K562 (cell line): ENCODE measurements around the gene ZSWIM8. TPM values are rescaled to one million over a fixed set of nuclear protein-coding genes. Genes with fewer than 3 reads are reported as not detected.

Source experiments
- CUX1 ChIP-seq: fragments of 200-800 bp; sonication (Bioruptor generic); IDR thresholded peaks from 2 replicates; pipeline ENCODE4 v1.6.1; 2016; ENCODE audit warnings: missing genetic modification characterization, missing compliant biosample characterization
- HIVEP1 ChIP-seq: fragments of 250-450 bp; sonication (Bioruptor Pico); IDR thresholded peaks from 2 replicates; pipeline ENCODE4 v1.4.0; 2020; ENCODE audit warnings: mild to moderate bottlenecking
- KLF6 ChIP-seq: fragments of 250-450 bp; sonication (Bioruptor Pico); IDR thresholded peaks from 2 replicates; pipeline ENCODE4 v1.4.0; 2020; ENCODE audit warnings: mild to moderate bottlenecking, moderate library complexity, borderline replicate concordance
- PTRF ChIP-seq: fragments of 450-650 bp; IDR thresholded peaks from 2 replicates; pipeline ENCODE4 v1.6.1; 2016; ENCODE audit warnings: mild to moderate bottlenecking, missing genetic modification characterization, missing compliant biosample characterization
- RERE ChIP-seq: sonication (generic); formaldehyde crosslinking; IDR thresholded peaks from 2 replicates; pipeline ENCODE4 v1.8.0; 2023; ENCODE audit warnings: missing genetic modification reagents, mild to moderate bottlenecking, borderline replicate concordance
- SNAPC5 ChIP-seq: fragments of 250-450 bp; sonication (Bioruptor Pico); IDR thresholded peaks from 2 replicates; pipeline ENCODE4 v1.8.0; 2021; ENCODE audit warnings: moderate library complexity, mild to moderate bottlenecking, inconsistent platforms
- TAF7 ChIP-seq: fragments of 450-650 bp; IDR thresholded peaks from 2 replicates; pipeline ENCODE4 v1.6.1; 2016; ENCODE audit warnings: missing genetic modification characterization, missing compliant biosample characterization
- TSHZ1 ChIP-seq: fragments of 250-450 bp; sonication (Bioruptor Pico); IDR thresholded peaks from 2 replicates; pipeline ENCODE4 v1.4.0; 2020; ENCODE audit warnings: mild to moderate bottlenecking, moderate library complexity
- ZBTB8A ChIP-seq: fragments of 450-650 bp; IDR thresholded peaks from 2 replicates; pipeline ENCODE4 v1.6.1; 2018; ENCODE audit warnings: mild to moderate bottlenecking, moderate library complexity; ENCODE audit not compliant: partially characterized antibody
- ZNF586 ChIP-seq: fragments of 450-650 bp; formaldehyde crosslinking; conservative IDR thresholded peaks from 2 replicates; pipeline ENCODE4 v1.4.0; 2020; ENCODE audit warnings: mild to moderate bottlenecking, moderate library complexity
- ZNF644 ChIP-seq: fragments of 200-800 bp; sonication (Bioruptor generic); IDR thresholded peaks from 2 replicates; pipeline ENCODE4 v1.6.1; 2016; ENCODE audit warnings: low read depth, missing genetic modification characterization, missing compliant biosample characterization
- polyA plus RNA-seq, 8 experiments: library from polyadenylated mRNA; depleted of rRNA in 4 of 8; stranded (reverse) in 5 of 8; unstranded in 3 of 8; fragments of >200 nt; fragmentation: Nextera tagmentation in 2 of 8; fragmentation: Illumina TruSeq in 1 of 8; extraction: Ambion mirVana in 2 of 8; extraction: Trizol in 1 of 8; gene quantifications; 2 replicates each; pipeline versions ENCODE4 v1.2.1 to v1.2.3, GENCODE V29; 2011 to 2014; ENCODE audit warnings: inconsistent platforms in 1 of 8, missing spikeins in 1 of 8
- total RNA-seq, 7 experiments: library from RNA; depleted of rRNA in 6 of 7; stranded (reverse); fragments of >200 nt in 6 of 7; fragmentation: Illumina TruSeq in 2 of 7; extraction: Trizol in 2 of 7; gene quantifications; 2 replicates each; pipeline versions ENCODE4 v1.2.1 to v1.2.3, GENCODE V29; 2011 to 2021; ENCODE audit warnings: low replicate concordance in 1 of 7

Gene ZSWIM8
- total and polyA plus RNA-seq, 9 of the 15 experiments (the other 6 are each of a cell fraction or from before 2014, with no cell fraction given): 5.6 to 47.8 (median 26.7) TPM

GRCh38 chr10:73743327-73743904, 42.0 kb upstream of the ZSWIM8 start (continued):
- TF ChIP-seq PTRF (peak; percentile 99), TSHZ1 (peak; percentile 97), RERE (no peak), ZNF586 (CRISPR knock-in tag) (peak; percentile 95), TAF7 (tag) (peak; percentile 93), CUX1 (peak; percentile 97), SNAPC5 (CRISPR knock-in tag) (peak; percentile 71), ZBTB8A (no peak), ZNF644 (tag) (peak; percentile 99), HIVEP1 (peak; percentile 97), KLF6 (CRISPR knock-in tag) (peak; percentile 99)
